C4-2B (cell line): ENCODE results near the gene KAZN.

Experiments used
- ZFX ChIP-seq: fragments of 450-650 bp; IDR thresholded peaks from 2 replicates; pipeline ENCODE4 v1.6.1; 2017
- TF ChIP-seq, protein P1 (sequence below): fragments of 450-650 bp; conservative IDR thresholded peaks from 2 replicates; pipeline ENCODE4 v1.5.1; 2017; ENCODE audit warnings: mild to moderate bottlenecking

DNA sequence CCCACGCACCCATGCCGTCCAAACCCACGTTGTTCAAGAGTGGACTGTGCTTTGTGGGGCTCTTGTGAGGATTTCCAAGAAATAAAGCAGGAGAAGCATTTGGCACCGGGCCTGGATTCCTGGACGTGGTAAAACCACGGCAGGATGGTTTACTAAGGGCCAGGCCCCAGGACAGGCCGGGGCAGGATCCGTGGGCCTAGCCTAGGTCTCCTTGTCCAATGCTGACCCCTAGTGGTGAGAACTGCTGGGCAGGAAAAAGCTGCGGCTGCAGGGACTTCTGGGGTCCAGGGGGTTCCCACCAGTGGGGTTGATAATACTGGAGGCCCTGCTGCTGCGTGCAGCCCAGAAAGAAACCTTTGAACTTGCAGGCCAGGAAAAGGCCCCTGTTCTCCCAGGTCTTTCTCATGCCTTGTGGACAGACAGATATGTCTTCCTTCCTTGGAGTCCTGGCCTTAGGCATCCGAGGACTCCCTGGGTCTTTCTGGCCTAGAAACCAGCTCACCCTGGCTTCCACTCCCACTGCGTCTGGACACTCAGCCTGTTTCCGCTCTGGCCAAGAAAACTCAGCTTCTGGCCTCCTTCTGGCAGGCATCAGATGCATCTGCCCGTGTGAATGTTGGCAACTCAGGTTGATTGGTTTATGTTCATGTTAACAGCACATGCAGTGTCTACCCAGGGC lies 448.1 kb downstream of the KAZN start:
- TF ChIP-seq, protein P1, sequence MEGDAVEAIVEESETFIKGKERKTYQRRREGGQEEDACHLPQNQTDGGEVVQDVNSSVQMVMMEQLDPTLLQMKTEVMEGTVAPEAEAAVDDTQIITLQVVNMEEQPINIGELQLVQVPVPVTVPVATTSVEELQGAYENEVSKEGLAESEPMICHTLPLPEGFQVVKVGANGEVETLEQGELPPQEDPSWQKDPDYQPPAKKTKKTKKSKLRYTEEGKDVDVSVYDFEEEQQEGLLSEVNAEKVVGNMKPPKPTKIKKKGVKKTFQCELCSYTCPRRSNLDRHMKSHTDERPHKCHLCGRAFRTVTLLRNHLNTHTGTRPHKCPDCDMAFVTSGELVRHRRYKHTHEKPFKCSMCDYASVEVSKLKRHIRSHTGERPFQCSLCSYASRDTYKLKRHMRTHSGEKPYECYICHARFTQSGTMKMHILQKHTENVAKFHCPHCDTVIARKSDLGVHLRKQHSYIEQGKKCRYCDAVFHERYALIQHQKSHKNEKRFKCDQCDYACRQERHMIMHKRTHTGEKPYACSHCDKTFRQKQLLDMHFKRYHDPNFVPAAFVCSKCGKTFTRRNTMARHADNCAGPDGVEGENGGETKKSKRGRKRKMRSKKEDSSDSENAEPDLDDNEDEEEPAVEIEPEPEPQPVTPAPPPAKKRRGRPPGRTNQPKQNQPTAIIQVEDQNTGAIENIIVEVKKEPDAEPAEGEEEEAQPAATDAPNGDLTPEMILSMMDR = peak; percentile 82
- no peak for TF ChIP-seq ZFX
